Breast epithelium (tissue), 3 donors: ENCODE data around the gene HOXD9.

Source experiments
- CTCF ChIP-seq, 3 donors: fragments of 450-650 bp; IDR thresholded peaks; one replicate each; pipeline ENCODE4 v1.5.1; 2016 to 2017; ENCODE audit warnings: antibody characterized with exemption in 3 of 3, mild to moderate bottlenecking in 3 of 3, moderate library complexity in 3 of 3
- POLR2A ChIP-seq: fragments of 450-650 bp; IDR thresholded peaks from one replicate; pipeline ENCODE4 v1.6.1; 2016; ENCODE audit warnings: antibody characterized with exemption, mild to moderate bottlenecking, moderate library complexity
- POLR2AphosphoS5 ChIP-seq, 3 donors: sonication (generic); formaldehyde crosslinking; IDR thresholded peaks; one replicate each; pipeline ENCODE4 v1.6.1; 2017; ENCODE audit warnings: antibody characterized with exemption in 3 of 3

GRCh38 chr2:176151442-176152287 lies 29.1 kb downstream of the HOXD9 start, which contains the start of gene HOXD4:
- TF ChIP-seq CTCF (IDR thresholded peaks at IDR 0.05), result no peak
- no peak for TF ChIP-seq POLR2AphosphoS5 (IDR thresholded peaks at IDR 0.05)
- TF ChIP-seq POLR2A, result no peak
